Measurements from ENCODE around the gene PCDHGA4. TPM values are rescaled to one million over a fixed set of nuclear protein-coding genes. Genes with fewer than 3 reads are reported as not detected.
"Not testable (repeated sequence)": the region's sequence is repeated elsewhere in the genome, so short reads cannot be mapped to it uniquely, and the experiment has no call there.

The PCDHGA4 gene
- total RNA-seq, 2 donors from 2014 or later: 11.4 TPM

DNA sequence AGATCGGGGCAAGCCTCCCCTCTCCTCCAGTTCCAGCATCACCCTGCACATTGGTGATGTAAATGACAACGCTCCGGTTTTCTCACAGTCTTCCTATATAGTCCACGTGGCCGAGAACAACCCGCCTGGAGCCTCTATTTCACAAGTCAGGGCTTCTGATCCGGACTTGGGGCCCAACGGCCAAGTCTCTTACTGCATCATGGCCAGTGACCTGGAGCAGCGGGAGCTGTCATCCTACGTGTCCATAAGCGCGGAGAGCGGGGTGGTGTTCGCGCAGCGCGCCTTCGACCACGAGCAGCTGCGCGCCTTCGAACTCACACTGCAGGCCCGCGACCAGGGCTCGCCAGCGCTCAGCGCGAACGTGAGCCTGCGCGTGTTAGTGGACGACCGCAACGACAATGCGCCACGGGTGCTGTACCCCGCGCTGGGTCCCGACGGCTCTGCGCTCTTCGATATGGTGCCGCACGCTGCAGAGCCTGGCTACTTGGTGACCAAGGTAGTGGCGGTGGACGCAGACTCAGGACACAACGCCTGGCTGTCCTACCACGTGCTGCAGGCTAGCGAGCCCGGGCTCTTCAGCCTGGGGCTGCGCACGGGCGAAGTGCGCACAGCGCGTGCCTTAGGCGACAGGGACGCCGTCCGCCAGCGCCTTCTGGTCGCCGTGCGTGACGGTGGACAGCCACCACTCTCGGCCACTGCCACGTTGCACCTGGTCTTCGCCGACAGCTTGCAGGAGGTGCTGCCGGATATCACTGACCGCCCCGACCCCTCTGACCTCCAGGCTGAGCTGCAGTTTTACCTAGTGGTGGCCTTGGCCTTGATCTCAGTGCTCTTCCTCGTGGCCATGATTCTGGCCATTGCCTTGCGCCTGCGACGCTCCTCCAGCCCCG, 34.6 kb downstream of the PCDHGA4 start:
- ATAC-seq (ENCODE audit: insufficient number of reproducible peaks, low FRiP score, low read depth) (no peak), DNase-seq (ENCODE audit: low spot score) (no peak)
- H3K4me3 ChIP-seq: peak overlapping the region; percentile 12
- TF ChIP-seq CTCF (IDR thresholded peaks at IDR 0.05): no peak
- no peaks in the 10 kb centered on the region for H3K4me1 ChIP-seq (ENCODE audit: control insufficient read depth in 1 of 2, low read depth in 2 of 2)
- H3K36me3 ChIP-seq: peaks cover 5% of the 10 kb centered on the region
- H3K27ac ChIP-seq: no peak overlapping the region
- no peaks in the 10 kb centered on the region for H3K27me3 ChIP-seq (replicated peaks; ENCODE audit: insufficient read depth)
- peaks cover 95% of the 10 kb centered on the region for H3K9me3 ChIP-seq

DNA sequence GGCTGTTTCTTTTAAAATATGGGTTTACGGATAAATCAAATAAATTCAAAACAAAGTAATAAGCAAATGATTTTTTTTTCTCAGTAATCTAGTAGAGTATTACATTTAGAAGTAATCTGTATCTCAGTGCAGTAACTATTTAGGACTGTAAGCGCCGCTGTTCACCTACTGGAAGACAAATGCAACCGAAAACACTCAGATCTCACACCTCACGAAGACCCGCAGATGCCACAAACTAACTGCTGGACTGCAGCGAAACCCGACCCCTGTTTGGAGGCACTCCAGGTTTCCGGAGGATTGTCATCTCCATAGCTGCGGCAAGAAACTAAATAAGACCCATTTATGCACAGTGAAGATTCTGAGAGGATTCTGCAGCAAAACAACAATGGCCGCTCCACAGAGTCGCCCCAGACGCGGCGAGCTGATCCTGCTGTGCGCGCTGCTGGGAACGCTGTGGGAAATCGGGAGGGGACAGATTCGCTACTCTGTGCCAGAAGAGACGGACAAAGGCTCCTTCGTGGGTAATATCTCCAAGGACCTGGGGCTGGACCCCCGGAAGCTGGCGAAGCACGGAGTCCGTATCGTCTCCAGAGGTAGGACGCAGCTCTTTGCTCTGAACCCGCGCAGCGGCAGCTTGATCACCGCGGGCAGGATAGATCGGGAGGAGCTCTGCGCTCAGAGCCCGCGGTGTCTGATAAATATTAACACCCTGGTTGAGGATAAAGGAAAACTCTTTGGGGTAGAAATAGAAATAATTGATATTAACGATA, 37.8 kb downstream of the PCDHGA4 start, which contains the start of gene PCDHGA8:
TSS of gene PCDHGA8 (plus strand) at position 205 of the 770 bp plus-strand sequence. CDS start at position 386, 181 bp downstream.
- no peak for DNase-seq (ENCODE audit: low spot score)
- Histone ChIP-seq H3K4me1 (ENCODE audit: control insufficient read depth in 1 of 2, low read depth in 2 of 2) (no peaks in the 10 kb centered on the region), H3K27ac (no peak within 1 kb of the TSS), H3K9me3 (peaks cover 91% of the 10 kb centered on the region), H3K4me3 (peak within 1 kb of the TSS; percentile 32), H3K36me3 (peaks cover 5% of the 10 kb centered on the region), H3K27me3 (replicated peaks; ENCODE audit: insufficient read depth) (no peaks in the 10 kb centered on the region)
- no peak for ATAC-seq (ENCODE audit: insufficient number of reproducible peaks, low FRiP score, low read depth)
- TF ChIP-seq CTCF (IDR thresholded peaks at IDR 0.05): no peak

DNA sequence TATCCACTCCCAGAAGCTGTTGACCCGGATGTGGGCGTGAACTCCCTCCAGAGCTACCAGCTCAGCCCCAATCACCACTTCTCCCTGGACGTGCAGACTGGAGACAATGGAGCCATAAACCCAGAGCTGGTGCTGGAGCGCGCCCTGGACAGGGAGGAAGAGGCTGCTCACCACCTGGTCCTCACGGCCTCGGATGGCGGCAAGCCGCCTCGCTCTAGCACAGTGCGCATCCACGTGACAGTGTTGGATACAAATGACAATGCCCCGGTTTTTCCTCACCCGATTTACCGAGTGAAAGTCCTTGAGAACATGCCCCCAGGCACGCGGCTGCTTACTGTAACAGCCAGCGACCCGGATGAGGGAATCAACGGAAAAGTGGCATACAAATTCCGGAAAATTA, 38.4 kb downstream of the PCDHGA4 start:
- Histone ChIP-seq H3K36me3 (peaks cover 5% of the 10 kb centered on the region), H3K27ac (no peak overlapping the region), H3K27me3 (replicated peaks; ENCODE audit: insufficient read depth) (no peaks in the 10 kb centered on the region), H3K9me3 (peaks cover 93% of the 10 kb centered on the region), H3K4me3 (peak overlapping the region; percentile 23), H3K4me1 (ENCODE audit: control insufficient read depth in 1 of 2, low read depth in 2 of 2) (no peaks in the 10 kb centered on the region)
- TF ChIP-seq CTCF (IDR thresholded peaks at IDR 0.05): no peak
- no peak for DNase-seq (ENCODE audit: low spot score)
- no peak for ATAC-seq (ENCODE audit: insufficient number of reproducible peaks, low FRiP score, low read depth)

- not testable (repeated sequence) for H3K36me3 ChIP-seq; H3K4me1 ChIP-seq (ENCODE audit: control insufficient read depth in 1 of 2, low read depth in 2 of 2); H3K4me3 ChIP-seq; ATAC-seq (ENCODE audit: insufficient number of reproducible peaks, low FRiP score, low read depth); H3K27me3 ChIP-seq (replicated peaks; ENCODE audit: insufficient read depth); DNase-seq (ENCODE audit: low spot score); H3K27ac ChIP-seq
- H3K9me3 ChIP-seq: peaks cover 92% of the 10 kb centered on the region
These were observed 39.8 kb downstream of the PCDHGA4 start for GRCh38 chr5:141394401-141395187.

DNA sequence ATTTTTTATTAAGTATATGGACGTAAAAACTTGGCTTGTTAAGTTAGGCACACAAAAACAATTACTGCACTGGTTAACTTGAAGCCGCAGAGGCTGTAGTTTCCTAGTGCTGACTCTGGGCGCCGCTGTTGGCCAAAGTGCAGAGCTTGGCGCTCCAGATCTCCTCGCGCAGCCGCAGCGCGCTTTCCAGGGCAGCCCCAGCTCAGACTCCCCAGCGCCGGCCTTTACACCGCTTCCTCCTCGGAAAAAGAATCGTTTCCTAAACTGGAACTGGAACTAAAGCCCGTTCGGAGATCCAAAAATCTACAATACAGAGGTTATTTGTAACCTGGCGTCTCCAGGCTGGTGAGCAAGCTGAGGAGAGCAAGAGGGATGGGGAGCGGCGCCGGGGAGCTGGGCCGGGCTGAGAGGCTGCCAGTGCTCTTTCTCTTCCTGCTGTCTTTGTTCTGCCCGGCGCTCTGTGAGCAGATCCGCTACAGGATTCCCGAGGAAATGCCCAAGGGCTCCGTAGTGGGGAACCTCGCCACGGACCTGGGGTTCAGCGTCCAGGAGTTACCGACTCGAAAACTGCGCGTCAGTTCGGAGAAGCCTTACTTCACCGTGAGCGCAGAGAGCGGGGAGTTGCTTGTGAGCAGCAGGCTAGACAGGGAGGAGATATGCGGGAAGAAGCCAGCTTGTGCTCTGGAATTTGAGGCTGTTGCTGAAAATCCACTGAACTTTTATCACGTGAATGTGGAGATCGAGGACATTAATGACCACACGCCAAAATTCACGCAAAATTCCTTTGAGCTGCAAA, 43.1 kb downstream of the PCDHGA4 start, which contains the start of gene PCDHGB5:
TSS of gene PCDHGB5 (plus strand) at position 192 of the 796 bp plus-strand sequence. CDS start at position 373, 181 bp downstream.
- H3K4me1 ChIP-seq (ENCODE audit: control insufficient read depth in 1 of 2, low read depth in 2 of 2); H3K36me3 ChIP-seq; ATAC-seq (ENCODE audit: insufficient number of reproducible peaks, low FRiP score, low read depth); H3K27me3 ChIP-seq (replicated peaks; ENCODE audit: insufficient read depth); H3K27ac ChIP-seq; DNase-seq (ENCODE audit: low spot score): not testable (repeated sequence)
- peak within 1 kb of the TSS; percentile 47 for H3K4me3 ChIP-seq
- peak; percentile 29 for TF ChIP-seq CTCF (IDR thresholded peaks at IDR 0.05)
- peaks cover 88% of the 10 kb centered on the region for H3K9me3 ChIP-seq

Measured in thoracic aorta (tissue), 2 donors.